GM21528 (cell line): ENCODE results near the gene RAD21L1.

Experiments used
- ATAC-seq: cut with Tn5 transposase; IDR thresholded peaks from one replicate; pipeline ENCODE4 v1.9.1; 2021; ENCODE audit warnings: mild to moderate bottlenecking, moderate library complexity; ENCODE audit not compliant: unreplicated experiment, low FRiP score

Gene RAD21L1

DNA sequence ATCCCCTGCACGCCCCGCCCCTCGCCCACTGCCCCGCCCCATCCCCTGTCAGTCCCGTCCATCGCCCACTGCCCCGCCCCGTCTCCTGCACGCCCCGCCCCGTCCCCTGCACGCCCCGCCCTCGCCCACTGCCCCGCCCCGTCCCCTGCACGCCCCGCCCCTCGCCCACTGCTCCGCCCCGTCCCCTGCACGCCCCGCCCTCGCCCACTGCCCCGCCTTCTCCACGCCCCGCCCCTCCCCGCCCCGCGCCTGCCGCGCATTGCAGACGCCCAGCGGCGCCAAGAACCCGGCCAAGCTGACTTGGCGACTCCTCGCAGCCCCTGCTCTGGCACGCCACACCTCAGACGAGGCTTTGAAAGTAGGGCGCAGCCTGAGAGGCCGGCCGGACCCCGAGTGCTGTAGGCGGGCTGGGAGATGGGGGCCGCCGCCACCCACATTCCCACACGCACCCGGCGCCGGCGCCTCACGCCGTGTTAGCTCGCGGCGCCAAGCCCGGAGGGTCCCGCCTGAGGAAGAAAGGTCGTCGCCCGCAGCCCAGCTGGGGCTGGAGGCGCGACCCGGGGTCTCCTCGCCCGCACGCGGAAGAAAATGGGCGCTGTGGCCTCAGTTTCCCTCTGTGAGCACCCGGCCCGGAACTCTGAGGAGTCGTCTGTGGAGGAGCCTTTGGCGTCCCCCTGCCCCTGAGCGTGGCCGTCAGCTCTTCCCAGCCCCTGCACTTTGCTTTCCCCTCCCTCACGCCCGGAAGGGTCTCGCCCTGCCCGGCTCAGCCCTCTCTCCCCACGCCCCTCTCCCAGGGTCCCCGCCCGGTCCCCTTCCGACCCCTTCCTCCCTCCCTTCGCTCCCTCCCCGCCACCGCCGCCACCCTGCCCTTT lies at the start of gene RAD21L1:
RAD21L1 (plus strand) TSS at position 262 of the 872 bp plus-strand sequence. CDS start 2,410 bp downstream, outside the sequence.
- ATAC-seq = no peak

DNA sequence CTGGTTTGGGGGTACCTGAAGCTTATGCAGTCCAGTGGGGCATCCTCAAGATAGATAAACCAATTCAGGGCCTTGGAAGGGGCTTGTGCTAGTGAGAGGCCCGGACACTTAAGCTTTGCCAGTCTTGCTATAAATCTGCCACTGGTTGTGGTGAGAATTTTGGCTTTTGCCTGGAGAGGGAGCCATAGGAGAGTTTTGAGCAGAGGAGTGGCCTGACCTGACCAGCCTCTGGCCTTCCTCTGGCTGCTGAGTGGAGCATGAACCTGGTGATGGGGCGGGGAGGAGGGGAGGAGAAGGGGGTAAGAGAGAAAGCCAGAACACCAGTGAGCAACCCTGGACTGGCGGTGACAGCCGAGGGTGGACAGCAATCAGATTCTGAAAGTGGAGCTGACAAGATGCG lies 48.2 kb upstream of the RAD21L1 start:
- ATAC-seq = no peak

DNA sequence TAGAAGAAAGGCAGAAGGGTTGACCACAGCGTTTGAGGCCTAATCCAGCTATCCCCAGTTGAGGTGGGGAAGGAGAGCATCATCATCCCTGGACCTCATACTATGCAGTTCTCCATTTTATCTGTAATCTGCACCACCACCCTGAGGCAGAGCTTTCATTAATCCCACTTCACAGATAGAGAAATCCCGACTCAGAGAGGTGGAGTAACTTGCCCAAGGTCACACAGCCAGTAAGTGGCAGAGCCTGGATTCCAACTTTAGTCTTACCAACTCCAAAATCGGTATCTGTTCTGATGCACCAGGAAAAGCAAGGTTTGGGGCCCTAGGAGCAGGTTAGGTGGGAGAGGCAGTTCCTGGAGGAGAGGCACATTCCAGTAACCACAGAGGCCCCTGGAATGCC lies 47.7 kb upstream of the RAD21L1 start:
- ATAC-seq = no peak

DNA sequence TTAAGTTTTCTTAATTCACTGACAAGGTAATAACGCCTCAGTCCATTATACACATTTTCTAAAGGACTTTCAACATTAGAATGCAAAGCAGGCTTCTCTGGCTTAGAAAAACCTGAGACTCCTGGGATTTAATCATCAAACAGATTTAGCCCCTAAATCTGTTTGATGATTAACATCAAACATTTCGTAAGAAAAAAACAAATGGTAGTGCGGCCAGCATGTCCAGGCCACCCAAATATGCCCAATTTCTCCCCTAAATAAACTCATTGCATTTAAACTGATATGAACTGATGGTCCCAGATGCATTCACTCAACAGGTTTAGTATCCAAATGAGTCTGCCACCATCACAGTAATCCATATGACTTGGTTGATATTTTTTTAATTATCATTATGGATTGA lies 47.2 kb upstream of the RAD21L1 start:
- no peak for ATAC-seq

DNA sequence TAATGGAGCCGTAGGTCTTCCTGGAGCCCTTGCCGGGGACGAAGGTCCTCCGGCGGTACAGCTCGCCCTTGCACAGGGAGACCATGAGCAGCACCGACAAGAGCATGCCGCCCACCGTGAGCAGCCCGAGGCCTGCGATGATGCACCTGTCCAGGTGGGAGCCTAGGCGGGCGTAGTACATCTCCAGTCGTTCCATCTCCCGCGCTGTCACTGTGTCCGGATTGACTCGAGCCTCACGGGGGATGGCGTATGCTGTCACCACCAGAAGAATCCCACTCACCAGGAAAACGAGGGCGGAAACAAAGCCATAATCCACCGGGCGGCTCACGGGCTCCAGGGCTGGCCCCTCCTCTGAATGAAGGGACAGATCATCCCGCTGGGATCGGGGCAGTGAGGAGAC lies 44.9 kb upstream of the RAD21L1 start:
- no peak for ATAC-seq

DNA sequence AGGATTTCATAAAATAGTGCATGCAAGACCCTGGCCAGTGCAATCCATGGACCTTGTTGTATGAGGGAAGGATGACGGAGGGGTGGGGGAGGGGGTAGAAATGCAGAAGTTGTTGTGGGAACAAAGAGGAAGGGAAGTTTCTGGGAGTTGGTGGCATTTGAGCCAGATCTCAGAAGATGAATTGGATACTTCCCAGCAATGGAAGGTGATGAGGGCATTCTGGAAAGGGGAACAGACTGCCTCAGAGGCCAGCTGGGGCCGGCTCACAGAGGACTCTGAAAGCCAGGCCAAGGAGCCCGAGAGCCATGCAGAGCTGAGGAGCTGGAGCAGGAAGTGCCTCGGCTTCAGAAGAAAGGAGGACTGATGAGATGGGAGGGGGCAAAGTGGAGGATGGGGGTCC lies 43.7 kb upstream of the RAD21L1 start:
- ATAC-seq = no peak

DNA sequence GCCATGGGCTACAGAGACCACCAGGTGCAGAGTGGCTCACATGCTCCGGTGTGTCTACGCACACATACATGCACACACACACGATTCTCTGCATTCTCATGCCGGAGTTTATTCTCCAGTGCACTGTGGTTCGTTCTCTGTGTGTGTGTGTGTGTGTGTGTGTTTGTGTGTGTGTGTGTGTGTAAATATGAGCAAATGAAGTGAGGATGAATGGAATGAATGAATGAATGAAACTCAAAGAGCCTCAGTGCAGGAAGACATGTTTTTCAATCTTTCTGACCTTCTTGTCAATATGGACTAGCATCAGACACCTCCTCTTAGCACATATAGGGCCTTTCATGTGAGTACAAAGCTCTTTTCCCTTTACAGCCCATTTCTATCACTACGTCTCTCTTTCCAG lies 42.7 kb upstream of the RAD21L1 start:
- ATAC-seq = no peak

DNA sequence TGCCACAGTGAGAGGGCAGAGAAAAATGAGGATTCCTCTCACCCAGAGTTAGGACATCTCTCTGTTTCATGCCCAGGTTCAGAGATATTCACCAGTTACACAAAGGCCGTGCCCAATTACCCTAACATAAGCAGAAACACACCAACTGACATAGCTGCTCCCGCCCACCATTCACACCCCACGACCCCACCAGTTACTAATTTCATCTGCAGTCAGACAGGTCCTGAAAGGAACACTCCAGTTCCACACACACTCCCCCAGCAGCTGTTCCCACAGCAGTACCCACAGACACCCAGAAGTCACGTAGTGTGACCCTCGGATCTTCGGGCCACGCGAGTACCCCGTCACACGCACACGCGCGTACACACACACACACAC lies 41.6 kb upstream of the RAD21L1 start:
- no peak for ATAC-seq

DNA sequence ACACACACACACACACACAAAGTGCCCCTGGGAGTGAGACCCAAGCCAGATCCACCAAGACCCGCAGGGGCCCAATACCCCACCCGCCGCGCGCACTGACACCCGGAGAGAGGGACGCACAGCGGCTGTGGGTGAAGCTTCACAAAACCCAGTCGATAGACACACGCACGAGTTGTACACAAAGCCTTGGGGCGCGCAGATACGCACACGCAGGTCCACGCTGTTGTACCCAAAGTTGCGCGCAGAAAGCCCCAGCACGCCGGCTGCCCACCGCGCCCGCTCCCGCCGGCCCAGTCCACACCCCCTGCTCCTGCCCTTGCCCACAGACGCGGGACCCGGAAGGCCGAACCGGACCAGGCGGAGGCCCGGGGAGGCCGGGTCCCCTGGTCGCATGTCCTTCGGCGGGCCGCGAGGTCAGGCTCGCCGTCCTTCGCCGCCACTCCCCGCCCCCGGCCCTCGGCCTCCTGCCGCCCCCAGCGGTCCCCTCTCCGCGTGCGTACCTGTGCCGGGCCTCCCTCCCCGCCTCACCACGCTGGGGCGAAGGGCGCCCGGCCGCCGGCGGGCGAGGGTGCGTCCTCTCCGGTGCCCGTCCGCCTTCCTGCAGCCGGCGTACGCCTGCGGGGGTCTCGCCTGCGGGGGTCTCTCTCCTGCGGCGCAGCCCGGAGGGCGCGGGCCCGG lies 41.1 kb upstream of the RAD21L1 start, which contains the start of gene TMEM74B:
TMEM74B (minus strand) TSS at position 344 of the 678 bp plus-strand sequence. CDS start 1,180 bp downstream, outside the sequence.
- ATAC-seq = no peak

DNA sequence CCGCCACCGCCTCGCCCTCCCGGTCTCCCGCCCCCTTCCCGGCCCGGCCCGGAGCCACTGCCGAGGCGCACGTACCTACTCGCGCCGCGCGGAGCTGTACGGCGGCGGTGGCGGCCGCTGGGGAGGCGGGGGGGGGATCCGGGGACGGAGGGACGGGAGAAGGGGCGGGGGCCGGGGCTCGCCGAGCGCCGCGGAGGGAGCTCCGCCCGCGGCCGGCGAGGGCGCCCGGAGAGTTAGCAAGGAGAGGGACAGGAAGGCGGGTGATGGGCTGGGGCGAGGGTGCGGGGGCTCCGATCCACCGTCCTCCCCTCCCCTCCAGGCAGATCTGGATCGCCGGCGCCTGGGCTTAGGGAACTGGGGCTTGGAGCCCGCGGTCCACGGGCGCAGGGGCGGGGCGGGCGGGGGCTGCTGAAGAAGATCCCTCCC lies 40.5 kb upstream of the RAD21L1 start:
- no peak for ATAC-seq

DNA sequence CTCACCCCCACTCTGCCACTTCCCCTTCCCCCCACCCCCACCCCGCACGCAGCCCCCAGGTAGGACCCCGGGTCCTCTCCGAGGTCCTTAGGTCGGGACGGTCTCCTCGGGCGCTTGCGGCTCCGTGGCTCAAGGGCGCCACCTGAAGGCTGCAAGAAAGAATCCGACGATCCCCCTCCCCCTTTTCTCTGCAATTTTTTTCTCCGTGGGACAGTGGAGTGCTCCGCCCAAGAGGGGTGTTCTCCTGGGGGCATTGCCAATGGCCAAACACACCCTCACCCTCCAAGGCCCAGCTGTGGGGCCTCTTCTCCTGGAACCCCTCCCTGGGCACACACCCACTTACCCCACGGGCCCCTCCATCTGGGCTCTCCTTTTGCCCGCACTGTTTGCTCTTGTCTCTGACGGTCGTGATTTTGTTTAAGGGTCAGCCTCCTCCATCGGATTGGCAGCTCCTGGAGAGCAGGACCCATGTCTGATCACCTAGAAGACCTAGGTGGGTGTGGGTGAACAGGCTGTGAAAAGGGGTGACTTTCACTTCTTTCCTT lies 40.0 kb upstream of the RAD21L1 start:
- no peak for ATAC-seq

DNA sequence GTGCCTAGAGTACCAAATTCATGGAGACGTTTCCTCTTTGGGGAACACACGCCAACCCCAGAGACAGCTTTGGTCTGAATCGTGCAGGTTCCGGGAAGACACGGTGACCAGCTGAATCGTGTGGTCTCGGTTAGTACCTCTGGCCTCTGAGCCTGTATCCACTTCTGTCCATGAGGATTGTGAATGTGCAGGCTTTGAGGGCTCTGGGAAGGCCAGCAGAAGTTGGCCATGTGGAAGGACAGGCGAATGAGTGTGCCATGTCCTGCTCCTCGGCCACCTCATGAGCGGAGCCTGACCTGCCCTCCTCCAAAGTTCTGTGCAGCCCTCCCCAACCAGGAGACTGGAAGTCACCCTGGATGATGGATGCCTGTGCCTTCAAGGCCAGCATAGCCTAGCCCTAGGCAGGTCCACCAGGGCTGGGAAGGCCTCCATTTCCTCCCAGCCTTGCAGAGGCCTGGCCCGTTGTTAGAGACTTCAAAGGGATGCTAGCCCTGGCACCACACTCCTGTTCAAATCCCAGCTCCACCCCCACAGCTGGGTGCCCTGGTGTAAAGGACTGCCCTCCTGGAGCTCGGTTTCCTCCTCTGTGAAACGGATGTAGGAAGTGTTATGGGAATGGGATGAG lies 39.4 kb upstream of the RAD21L1 start:
- no peak for ATAC-seq

DNA sequence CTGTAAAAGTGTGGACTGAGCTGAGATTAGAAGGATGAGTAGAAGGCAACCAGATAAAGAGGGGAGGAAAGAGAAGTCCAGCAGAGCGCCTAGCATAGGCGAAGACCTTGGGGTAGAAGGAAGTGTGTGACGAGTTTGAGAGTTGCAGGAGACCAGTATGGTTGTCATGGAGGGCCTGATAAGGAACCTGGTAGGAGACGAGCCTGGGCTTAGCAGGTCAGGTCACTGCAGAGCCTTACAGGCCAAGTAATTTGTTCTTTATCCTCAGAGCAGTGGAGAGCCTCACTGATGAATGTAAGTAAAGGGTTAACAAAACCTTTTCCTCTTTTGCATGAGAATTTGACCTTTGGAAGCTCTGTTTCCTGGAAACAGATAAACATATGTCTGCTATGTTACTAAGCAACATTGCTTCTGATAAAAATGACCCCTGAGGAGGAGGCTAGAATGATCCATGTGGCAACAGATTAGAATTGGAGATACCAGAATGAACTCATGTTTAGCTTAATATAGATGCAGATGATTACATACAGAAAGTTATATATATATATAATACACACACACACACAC lies 38.2 kb upstream of the RAD21L1 start:
- ATAC-seq = no peak

DNA sequence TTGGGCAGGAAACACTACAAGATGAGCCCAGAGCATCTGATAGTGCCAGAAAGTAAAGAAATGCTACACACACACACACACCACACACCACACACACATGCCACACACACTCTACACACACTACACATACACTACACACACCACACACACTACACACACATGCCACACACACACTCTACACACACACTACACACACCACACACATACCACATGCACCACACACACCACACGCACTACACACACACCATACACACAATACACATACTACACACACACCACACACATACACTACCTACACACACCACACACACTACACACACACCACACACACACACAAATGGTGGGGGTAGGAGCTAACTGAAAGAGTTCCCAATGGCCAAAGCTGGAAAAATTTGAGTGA lies 37.5 kb upstream of the RAD21L1 start:
- no peak for ATAC-seq

DNA sequence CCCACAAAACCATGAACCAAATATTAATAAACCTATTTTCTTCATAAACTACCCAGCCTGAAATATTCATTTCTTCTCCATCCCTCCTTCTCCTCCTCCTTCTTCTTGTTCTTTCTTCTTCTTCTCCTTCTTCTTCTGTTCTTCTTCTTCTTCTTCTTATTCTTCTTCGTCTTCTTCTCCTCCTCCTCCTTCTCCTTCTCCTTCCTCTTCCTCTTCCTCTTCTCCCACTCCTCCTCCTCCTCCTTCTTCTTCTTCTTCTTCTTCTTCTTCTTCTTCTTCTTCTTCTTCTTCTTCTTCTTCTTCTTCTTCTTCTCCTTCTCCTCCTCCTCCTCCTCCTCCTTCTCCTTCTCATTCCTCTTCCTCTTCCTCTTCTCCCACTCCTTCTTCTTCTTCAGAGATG lies 36.0 kb upstream of the RAD21L1 start:
- no peak for ATAC-seq

DNA sequence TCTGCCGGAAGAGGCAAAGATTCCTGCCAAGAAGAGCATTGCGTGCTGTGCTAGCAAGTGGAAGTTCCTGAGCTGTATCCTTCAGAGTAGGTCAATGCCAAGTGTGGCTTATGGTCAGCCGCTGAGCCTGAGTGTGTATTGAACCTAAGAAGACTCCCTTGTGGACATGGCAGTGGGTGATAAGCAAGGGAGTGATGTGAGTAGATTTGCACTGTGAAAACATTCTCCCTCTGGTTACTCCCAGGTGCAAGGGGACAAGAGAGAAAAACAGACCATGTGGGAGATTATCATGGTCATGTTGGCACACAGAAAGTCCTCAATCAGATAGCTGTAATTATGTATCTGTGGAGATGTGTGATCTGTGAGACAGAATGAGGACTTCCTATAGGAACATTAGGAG lies 35.0 kb upstream of the RAD21L1 start:
- no peak for ATAC-seq

DNA sequence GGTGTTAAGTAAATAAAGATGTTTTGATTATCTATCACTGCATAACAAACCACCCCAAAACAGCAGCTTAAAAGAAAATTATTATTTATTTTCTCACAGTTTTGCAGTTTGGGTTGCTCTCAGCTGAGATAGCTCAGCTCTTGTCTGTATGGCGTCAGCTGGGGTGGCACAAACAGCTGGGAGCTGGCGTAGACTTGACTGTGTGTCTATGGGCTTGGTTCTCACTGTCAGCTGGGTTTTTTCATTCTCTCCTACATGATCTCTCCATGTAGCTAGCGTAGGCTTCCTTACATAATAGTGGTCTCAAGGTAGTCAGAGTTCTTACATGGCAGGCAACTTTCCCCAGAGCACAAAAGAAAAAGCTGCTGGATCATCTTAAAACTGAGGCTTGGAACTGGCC lies 34.5 kb upstream of the RAD21L1 start:
- no peak for ATAC-seq

DNA sequence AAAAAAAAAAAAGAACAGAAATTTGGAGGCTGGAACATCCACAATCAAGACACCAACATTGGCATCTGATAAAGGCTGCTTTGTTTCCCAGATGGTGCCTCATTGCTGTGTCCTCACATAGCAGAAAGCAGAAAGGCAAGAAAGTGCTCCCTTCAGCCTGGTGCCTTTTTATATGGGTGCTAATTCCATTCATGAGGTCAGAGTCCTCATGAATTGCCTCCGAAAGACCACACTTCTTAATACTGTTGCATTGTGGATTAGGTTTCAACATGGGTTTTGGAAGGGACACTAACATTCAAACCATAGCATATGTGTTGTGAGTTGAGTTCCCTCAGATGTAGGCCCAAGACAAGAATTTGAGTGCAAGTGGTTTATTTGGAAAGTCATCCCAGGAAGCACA lies 30.6 kb upstream of the RAD21L1 start:
- no peak for ATAC-seq

DNA sequence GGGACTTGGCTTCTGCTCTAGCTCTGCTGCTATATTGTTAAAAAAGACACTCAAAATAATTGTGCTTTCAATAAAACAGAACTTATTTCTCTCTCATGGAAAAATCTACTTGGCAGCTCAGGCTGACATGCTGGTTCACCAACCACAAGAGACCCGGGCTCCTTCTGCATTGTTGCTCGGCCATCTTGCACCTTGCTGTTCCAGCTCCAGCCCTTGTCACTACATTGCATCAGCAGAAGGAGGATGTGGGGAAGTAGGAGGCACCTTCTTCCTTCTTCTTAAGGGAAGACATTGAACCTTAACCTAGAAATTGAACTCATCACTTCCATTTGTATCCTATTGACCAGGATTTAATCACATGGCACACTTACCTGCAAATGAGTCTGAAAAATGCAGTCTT lies 29.2 kb upstream of the RAD21L1 start:
- no peak for ATAC-seq

DNA sequence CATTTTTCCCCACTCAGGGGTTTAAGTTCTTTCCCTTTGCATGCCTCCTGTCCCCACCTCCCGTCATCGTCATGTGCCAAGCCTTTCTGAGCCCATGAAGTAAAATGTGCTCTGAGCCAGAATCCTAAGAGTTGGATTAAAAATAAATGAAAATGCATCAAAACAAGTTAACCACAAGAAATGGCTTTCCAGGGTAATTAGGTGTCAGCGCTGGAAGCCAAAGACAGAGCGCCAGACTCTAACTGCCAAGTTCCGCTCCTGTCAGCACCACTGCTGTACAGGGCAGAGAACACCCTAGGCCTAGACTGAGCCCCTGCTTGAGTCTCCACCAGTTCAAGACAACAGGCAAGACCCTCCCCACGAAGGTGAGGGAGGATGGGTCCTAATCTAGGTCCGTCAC lies 28.0 kb upstream of the RAD21L1 start:
- ATAC-seq = no peak

DNA sequence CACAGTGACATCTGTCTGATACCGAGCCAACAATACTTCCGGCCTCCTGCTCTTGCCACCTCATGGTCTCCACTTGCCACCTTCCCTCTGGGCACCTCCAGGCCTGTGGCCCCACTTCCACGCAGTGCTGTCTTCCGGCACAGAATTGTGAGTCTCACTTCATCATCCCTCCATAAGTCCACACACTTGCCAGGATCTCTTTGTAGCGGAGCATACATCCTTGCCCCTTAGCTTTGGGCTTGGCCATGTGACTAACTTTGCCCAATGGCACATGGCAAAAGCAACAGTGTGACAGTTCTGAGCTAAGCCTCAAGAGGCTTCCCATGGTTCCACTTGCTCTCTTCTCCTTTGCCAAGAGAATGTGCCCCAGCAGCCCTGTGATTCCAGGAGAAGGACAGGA lies 27.1 kb upstream of the RAD21L1 start:
- no peak for ATAC-seq
